ENCODE measurements around the gene C16orf96. TPM values are rescaled to one million over a fixed set of nuclear protein-coding genes. Genes with fewer than 3 reads are reported as not detected.

Gene C16orf96
- total and polyA plus RNA-seq, 2 donors (not counting 3 experiments of a cell fraction or from before 2014, with no cell fraction given), result not detected

DNA sequence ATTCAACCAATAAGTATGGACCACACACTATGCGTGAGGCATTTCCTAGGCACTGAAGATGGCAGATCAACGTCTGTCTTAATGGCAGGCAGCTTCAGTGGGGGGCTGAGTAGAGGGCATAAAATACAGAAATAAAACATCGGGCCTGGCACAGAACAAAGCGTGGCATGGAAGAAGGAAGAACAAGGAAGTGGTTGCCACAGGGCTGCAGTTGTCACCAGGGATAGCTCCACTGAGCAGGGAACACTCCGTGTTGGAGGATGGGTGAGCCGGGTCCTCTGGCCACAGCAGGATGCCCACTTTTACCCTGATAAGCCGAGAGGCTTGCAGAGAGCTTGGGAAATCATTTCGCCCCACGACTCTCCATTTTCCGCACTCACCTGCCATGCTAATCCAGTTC lies 23.9 kb upstream of the C16orf96 start:
- DNase-seq (ENCODE audit: low read depth, low spot score) (no peak), FAIRE-seq (no peak)
- Histone ChIP-seq H2AFZ (ENCODE audit: low read depth, low read length) (no peak overlapping the region), H3K27ac (ENCODE audit: insufficient read depth, low read depth, low read length) (no peak overlapping the region), H3K4me1 (ENCODE audit: control insufficient read depth, extremely low read depth, insufficient read depth, low read length) (peaks cover 4% of the 10 kb centered on the region), H3K27me3 (ENCODE audit: control insufficient read depth in 2 of 2, insufficient read depth in 2 of 2, low read length in 2 of 2) (no peaks in the 10 kb centered on the region), H4K20me1 (replicated peaks; ENCODE audit: control insufficient read depth, extremely low read depth, insufficient read depth, low read length) (no peaks in the 10 kb centered on the region), H3K79me2 (ENCODE audit: control insufficient read depth, insufficient read depth, low read length) (no peaks in the 10 kb centered on the region), H3K9me3 (replicated peaks; ENCODE audit: control insufficient read depth, insufficient read depth, low read length) (no peaks in the 10 kb centered on the region), H3K9ac (replicated peaks; ENCODE audit: extremely low read depth, insufficient read depth, low read length) (no peak overlapping the region), H3K9me1 (replicated peaks; ENCODE audit: control insufficient read depth, extremely low read depth, insufficient read depth, low read length) (no peaks in the 10 kb centered on the region), H3K4me2 (ENCODE audit: insufficient read depth, low read length) (no peak overlapping the region), H3K4me3 (replicated peaks in 1 of 3; ENCODE audit: insufficient read depth in 1 of 3, low read depth in 1 of 3, low read length in 3 of 3) (no peak overlapping the region), H3K36me3 (ENCODE audit: control insufficient read depth in 2 of 2, extremely low read depth in 1 of 2, insufficient read depth in 2 of 2, low read length in 2 of 2) (peaks cover 0 to 6% of the 10 kb centered on the region in 2 experiments)
- TF ChIP-seq EZH2 (IDR thresholded peaks at IDR 0.05; ENCODE audit: borderline replicate concordance, low read depth, low read length, severe bottlenecking) (no peak), FOS (IDR thresholded peaks at IDR 0.05; ENCODE audit: borderline replicate concordance, insufficient read depth, low read length) (no peak), POLR2AphosphoS5 (IDR thresholded peaks at IDR 0.05; ENCODE audit: insufficient read depth, low read depth, low read length) (no peak), MYC (IDR thresholded peaks at IDR 0.05; ENCODE audit: low read depth, low read length) (no peak), GATA2 (IDR thresholded peaks at IDR 0.05; ENCODE audit: insufficient read depth, insufficient read length, low read depth, low read length) (no peak), POLR2A (IDR thresholded peaks at IDR 0.05; ENCODE audit: low read depth, low read length) (no peak), JUN (IDR thresholded peaks at IDR 0.05; ENCODE audit: borderline replicate concordance, insufficient read depth, insufficient read length, low read depth) (no peak)
- TF ChIP-seq, protein P1, sequence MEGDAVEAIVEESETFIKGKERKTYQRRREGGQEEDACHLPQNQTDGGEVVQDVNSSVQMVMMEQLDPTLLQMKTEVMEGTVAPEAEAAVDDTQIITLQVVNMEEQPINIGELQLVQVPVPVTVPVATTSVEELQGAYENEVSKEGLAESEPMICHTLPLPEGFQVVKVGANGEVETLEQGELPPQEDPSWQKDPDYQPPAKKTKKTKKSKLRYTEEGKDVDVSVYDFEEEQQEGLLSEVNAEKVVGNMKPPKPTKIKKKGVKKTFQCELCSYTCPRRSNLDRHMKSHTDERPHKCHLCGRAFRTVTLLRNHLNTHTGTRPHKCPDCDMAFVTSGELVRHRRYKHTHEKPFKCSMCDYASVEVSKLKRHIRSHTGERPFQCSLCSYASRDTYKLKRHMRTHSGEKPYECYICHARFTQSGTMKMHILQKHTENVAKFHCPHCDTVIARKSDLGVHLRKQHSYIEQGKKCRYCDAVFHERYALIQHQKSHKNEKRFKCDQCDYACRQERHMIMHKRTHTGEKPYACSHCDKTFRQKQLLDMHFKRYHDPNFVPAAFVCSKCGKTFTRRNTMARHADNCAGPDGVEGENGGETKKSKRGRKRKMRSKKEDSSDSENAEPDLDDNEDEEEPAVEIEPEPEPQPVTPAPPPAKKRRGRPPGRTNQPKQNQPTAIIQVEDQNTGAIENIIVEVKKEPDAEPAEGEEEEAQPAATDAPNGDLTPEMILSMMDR (IDR thresholded peaks at IDR 0.05; ENCODE audit: extremely low read depth in 1 of 2, insufficient read depth in 1 of 2, low read depth in 1 of 2, low read length in 2 of 2), result no peak
- TF ChIP-seq, protein P2, sequence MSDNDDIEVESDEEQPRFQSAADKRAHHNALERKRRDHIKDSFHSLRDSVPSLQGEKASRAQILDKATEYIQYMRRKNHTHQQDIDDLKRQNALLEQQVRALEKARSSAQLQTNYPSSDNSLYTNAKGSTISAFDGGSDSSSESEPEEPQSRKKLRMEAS (IDR thresholded peaks at IDR 0.05; ENCODE audit: insufficient read depth, insufficient read length), result no peak
- dilution Hi-C loops (cut with MboI; ENCODE audit: extremely low pct_ligation_motif_present, low sequenced_read_pairs), result no loop called here
- ChIA-PET CTCF (interaction anchor here (1.0 to 2.1 kb wide), 6 partner anchors 14 to 129 kb away, joined by 3 to 9 read pairs (median 6); no protein-coding TSS in a partner anchor), POLR2A (no interaction called here)
- BruUV-seq (replicated peaks), result no TSS peak
- intact Hi-C loops (cut with micrococcal nuclease), result no loop called here

Measured in endothelial cell of umbilical vein (primary cell).